T-helper 17 cell (primary cell): ENCODE measurements around the gene MLLT10. TPM values are rescaled to one million over a fixed set of nuclear protein-coding genes. Genes with fewer than 3 reads are reported as not detected.
"Not testable (repeated sequence)": the region's sequence is repeated elsewhere in the genome, so short reads cannot be mapped to it uniquely, and the experiment has no call there.

Experiments used
- ATAC-seq: fragments of 150-1000 bp; cut with Tn5 transposase; 2 replicates; pipeline ENCODE4 v1.10.0; 2021; ENCODE audit warnings: mild to moderate bottlenecking, moderate library complexity
- DNase-seq, 3 donors: peaks; one replicate each; pipeline versions ENCODE4 v3.0.0 to v3.0.0-alpha.2; 2020 to 2021
- H3K9me3 ChIP-seq: one replicate; pipeline ENCODE4 v1.7.0; 2013; ENCODE audit warnings: low read length, mild to moderate bottlenecking; ENCODE audit not compliant: control insufficient read depth, poor library complexity, severe bottlenecking
- H3K27ac Mint-ChIP-seq: one replicate; pipeline ENCODE4 v1.8.0; 2022; ENCODE audit warnings: mild to moderate bottlenecking, moderate library complexity, mixed read lengths
- H3K27me3 Mint-ChIP-seq: one replicate; pipeline ENCODE4 v1.8.0; 2022; ENCODE audit warnings: mixed read lengths
- H3K36me3 Mint-ChIP-seq: one replicate; pipeline ENCODE4 v1.8.0; 2022; ENCODE audit warnings: low read depth, mixed read lengths
- H3K4me1 Mint-ChIP-seq: one replicate; pipeline ENCODE4 v1.8.0; 2022; ENCODE audit warnings: mild to moderate bottlenecking, mixed read lengths
- H3K4me3 Mint-ChIP-seq: one replicate; pipeline ENCODE4 v1.8.0; 2022; ENCODE audit warnings: mild to moderate bottlenecking, moderate library complexity, mixed read lengths
- total RNA-seq, 4 donors: library from RNA in 2 of 4; stranded (reverse) in 2 of 4; gene quantifications; one replicate each; pipeline ENCODE4 v1.2.3 and lab custom pipeline; 2022 to 2026

The MLLT10 gene
- total RNA-seq, 2 donors from 2014 or later, result 68.6 to 72.0 TPM

- not testable (repeated sequence) for H3K9me3 ChIP-seq, ATAC-seq, DNase-seq, H3K36me3 Mint-ChIP-seq, H3K4me3 Mint-ChIP-seq, H3K27me3 Mint-ChIP-seq, H3K27ac Mint-ChIP-seq
- H3K4me1 Mint-ChIP-seq, result peaks cover 45% of the 10 kb centered on the region
Measured at GRCh38 chr10:21574514-21574913, 40.5 kb downstream of the MLLT10 start.

- DNase-seq (no peak), ATAC-seq (no peak)
- H3K9me3 ChIP-seq, result no peaks in the 10 kb centered on the region
- Mint-ChIP-seq H3K27me3 (no peaks in the 10 kb centered on the region), H3K27ac (peak overlapping the region; percentile 61), H3K4me1 (peaks cover 33% of the 10 kb centered on the region), H3K4me3 (peak overlapping the region; percentile 7), H3K36me3 (peaks cover 2% of the 10 kb centered on the region)
Measured at GRCh38 chr10:21579291-21579690, 45.3 kb downstream of the MLLT10 start.

- H3K36me3 Mint-ChIP-seq, DNase-seq, H3K4me3 Mint-ChIP-seq, H3K27ac Mint-ChIP-seq, ATAC-seq, H3K9me3 ChIP-seq, H3K27me3 Mint-ChIP-seq: not testable (repeated sequence)
- H3K4me1 Mint-ChIP-seq, result peaks cover 31% of the 10 kb centered on the region
Measured at GRCh38 chr10:21581421-21581834, 47.4 kb downstream of the MLLT10 start.

- ATAC-seq (no peak), DNase-seq (no peak)
- H3K9me3 ChIP-seq, result no peaks in the 10 kb centered on the region
- no peak overlapping the region for H3K4me3 Mint-ChIP-seq
- H3K27me3 Mint-ChIP-seq, result no peaks in the 10 kb centered on the region
- peaks cover 2% of the 10 kb centered on the region for H3K36me3 Mint-ChIP-seq
- no peak overlapping the region for H3K27ac Mint-ChIP-seq
- H3K4me1 Mint-ChIP-seq, result peaks cover 28% of the 10 kb centered on the region
Measured at GRCh38 chr10:21584834-21585530, 51.0 kb downstream of the MLLT10 start.

- no peak for ATAC-seq
- peak overlapping the region; percentile 88 for H3K27ac Mint-ChIP-seq
- peaks cover 25% of the 10 kb centered on the region for H3K4me1 Mint-ChIP-seq
- no peak overlapping the region for H3K4me3 Mint-ChIP-seq
- H3K36me3 Mint-ChIP-seq, result peaks cover 2% of the 10 kb centered on the region
- no peaks in the 10 kb centered on the region for H3K27me3 Mint-ChIP-seq
- no peak for DNase-seq
- no peaks in the 10 kb centered on the region for H3K9me3 ChIP-seq
Measured at GRCh38 chr10:21587391-21587790, 53.4 kb downstream of the MLLT10 start.

DNA sequence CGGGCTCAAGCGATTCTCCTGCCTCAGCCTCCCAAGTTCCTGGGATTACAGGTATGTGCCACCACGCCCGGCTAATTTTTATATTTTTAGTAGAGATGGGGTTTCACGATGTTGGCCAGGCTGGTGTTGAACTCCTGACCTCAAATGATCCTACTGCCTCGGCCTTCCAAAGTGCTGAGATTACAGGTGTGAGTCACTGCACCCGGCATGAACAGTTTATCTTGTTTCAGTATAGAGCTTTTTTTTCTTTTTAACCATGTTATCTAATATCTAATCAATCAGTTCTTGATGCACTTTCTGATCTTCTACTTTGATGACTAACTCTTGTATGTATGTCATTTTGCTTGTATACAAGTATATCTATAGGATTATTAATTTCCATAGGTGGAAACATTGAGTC, 54.1 kb downstream of the MLLT10 start:
- Mint-ChIP-seq H3K4me1 (peaks cover 28% of the 10 kb centered on the region), H3K27ac (peak overlapping the region; percentile 88)
- not testable (repeated sequence) for H3K9me3 ChIP-seq, ATAC-seq, H3K27me3 Mint-ChIP-seq, H3K4me3 Mint-ChIP-seq, H3K36me3 Mint-ChIP-seq, DNase-seq

DNA sequence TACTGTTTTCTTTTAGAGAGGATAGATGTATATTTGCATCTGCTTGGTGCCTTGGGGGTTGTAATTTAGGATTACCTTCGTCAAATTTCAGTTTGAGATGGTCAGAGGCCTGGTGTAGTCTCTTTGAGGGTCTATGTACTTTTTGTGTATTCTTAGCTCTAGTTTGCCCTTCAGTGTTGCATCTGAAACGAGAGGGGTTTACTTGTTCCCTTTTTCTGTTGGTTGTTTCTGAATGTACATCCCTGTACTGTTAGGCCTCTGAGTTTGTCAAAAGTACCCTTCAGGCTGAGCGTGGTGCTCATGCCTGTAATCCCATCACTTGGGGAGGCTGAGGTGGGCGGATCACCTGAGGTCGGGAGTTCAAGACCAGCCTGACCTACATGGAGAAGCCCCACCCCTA, 60.0 kb downstream of the MLLT10 start:
- ATAC-seq (no peak), DNase-seq (no peak)
- peaks cover 22% of the 10 kb centered on the region for H3K4me1 Mint-ChIP-seq
- H3K4me3 Mint-ChIP-seq, result no peak overlapping the region
- no peaks in the 10 kb centered on the region for H3K27me3 Mint-ChIP-seq
- H3K36me3 Mint-ChIP-seq, result peaks cover 7% of the 10 kb centered on the region
- no peaks in the 10 kb centered on the region for H3K9me3 ChIP-seq
- H3K27ac Mint-ChIP-seq, result no peak overlapping the region

DNA sequence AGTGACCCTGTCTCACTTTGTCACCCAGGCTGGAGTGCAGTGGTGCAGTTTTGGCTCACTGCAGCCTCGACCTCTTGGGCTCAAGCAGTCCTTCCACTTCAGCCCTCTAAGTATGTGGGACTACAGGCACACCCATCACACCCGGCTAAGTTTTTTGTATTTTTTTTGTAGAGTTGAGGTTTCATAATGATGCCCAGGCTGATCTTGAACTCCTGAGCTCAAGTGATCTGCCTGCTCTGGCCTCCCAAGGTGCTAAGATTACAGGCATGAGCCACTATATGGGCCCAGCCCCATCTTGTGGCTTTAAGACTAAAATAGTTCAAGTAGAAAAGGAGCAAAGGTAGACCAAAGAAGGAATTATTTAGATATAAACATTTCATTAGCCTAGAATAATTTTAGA, 65.5 kb downstream of the MLLT10 start:
- ATAC-seq, result no peak
- no peak for DNase-seq
- no peaks in the 10 kb centered on the region for H3K9me3 ChIP-seq
- H3K27me3 Mint-ChIP-seq, result no peaks in the 10 kb centered on the region
- H3K4me1 Mint-ChIP-seq, result peaks cover 20% of the 10 kb centered on the region
- no peaks in the 10 kb centered on the region for H3K36me3 Mint-ChIP-seq
- no peak overlapping the region for H3K27ac Mint-ChIP-seq
- H3K4me3 Mint-ChIP-seq, result no peak overlapping the region

- no peaks in the 10 kb centered on the region for H3K9me3 ChIP-seq
- ATAC-seq (no peak), DNase-seq (no peak)
- Mint-ChIP-seq H3K27ac (peak overlapping the region; percentile 77), H3K36me3 (peaks cover under 1% of the 10 kb centered on the region), H3K4me1 (peaks cover 21% of the 10 kb centered on the region), H3K27me3 (no peaks in the 10 kb centered on the region), H3K4me3 (no peak overlapping the region)
Measured at GRCh38 chr10:21600804-21601433, 66.9 kb downstream of the MLLT10 start.

DNA sequence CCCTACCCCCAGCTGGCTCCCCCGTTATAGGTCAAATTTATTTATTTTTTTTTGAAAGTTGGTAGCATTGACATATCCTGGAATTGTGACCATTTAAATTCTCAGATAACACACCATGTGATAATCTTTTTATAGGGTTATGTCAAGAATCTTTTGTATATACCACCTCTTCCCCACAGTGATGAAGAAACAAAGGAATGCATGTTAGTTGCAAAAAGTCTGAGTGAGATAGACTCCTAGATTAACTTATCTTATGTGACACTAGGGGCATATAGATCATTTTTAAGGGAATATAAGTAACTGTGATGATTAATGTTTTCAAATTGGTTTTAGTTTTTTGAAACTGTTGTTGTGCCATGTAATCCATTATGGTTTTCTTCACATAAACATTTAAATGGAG, 68.3 kb downstream of the MLLT10 start:
- Mint-ChIP-seq H3K4me3 (no peak overlapping the region), H3K4me1 (peaks cover 27% of the 10 kb centered on the region), H3K27me3 (no peaks in the 10 kb centered on the region), H3K36me3 (peaks cover 6% of the 10 kb centered on the region), H3K27ac (peak overlapping the region; percentile 2)
- DNase-seq, result no peak
- H3K9me3 ChIP-seq, result no peaks in the 10 kb centered on the region
- ATAC-seq, result no peak

DNA sequence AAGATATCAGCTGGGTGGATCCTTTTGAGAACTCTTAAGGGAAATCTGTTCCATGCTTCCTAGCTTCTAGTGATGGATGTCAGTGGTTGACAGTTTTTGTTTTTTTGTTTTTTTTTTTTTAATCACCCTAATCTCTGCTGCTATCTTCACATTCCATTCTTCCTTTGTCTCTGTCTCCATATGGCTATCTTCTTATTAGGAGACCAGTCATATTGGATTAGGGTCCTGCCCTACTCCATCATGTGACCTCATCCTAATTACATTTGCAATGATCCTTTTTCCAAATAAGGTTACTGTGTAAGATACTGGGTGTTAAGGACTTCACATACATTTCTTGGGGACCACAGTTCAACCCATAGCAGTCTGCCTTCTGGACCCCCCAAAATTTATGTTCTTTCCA, 69.7 kb downstream of the MLLT10 start:
- ATAC-seq, result no peak
- H3K9me3 ChIP-seq, result no peaks in the 10 kb centered on the region
- DNase-seq, result no peak
- Mint-ChIP-seq H3K36me3 (peaks cover 6% of the 10 kb centered on the region), H3K4me1 (peaks cover 23% of the 10 kb centered on the region), H3K27ac (no peak overlapping the region), H3K27me3 (no peaks in the 10 kb centered on the region), H3K4me3 (no peak overlapping the region)

GRCh38 chr10:21604651-21605050, 70.6 kb downstream of the MLLT10 start:
- H3K36me3 Mint-ChIP-seq, result peaks cover 8% of the 10 kb centered on the region
- no peak for DNase-seq
- no peak overlapping the region for H3K27ac Mint-ChIP-seq
- ATAC-seq, result no peak
- peaks cover 24% of the 10 kb centered on the region for H3K4me1 Mint-ChIP-seq
- no peaks in the 10 kb centered on the region for H3K9me3 ChIP-seq
- no peak overlapping the region for H3K4me3 Mint-ChIP-seq
- H3K27me3 Mint-ChIP-seq, result no peaks in the 10 kb centered on the region

DNA sequence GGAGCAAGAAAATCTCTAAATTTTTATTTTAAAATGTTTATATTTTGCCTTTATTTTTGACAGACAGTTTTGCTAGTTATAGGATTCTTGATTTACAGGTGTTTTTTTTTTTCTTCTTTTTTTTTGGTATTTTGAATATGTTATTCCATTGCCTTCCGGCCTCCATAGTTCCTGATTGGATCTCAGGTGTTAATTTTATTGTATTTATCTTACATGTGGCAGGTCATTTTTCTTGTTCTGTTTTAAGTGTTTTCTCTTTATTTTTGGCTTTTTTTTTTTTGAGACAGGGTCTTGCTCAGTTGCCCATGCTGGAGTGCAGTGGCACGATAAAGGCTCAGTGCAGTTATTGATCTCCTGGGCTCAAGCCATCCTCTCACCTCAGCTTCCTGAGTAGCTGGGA, 73.9 kb downstream of the MLLT10 start:
- H3K4me1 Mint-ChIP-seq, result peaks cover 22% of the 10 kb centered on the region

GRCh38 chr10:21614000-21614399, 80.0 kb downstream of the MLLT10 start:
- Mint-ChIP-seq H3K27me3 (no peaks in the 10 kb centered on the region), H3K27ac (peak overlapping the region; percentile 87), H3K4me1 (peaks cover 10% of the 10 kb centered on the region), H3K4me3 (no peak overlapping the region), H3K36me3 (no peaks in the 10 kb centered on the region)
- no peaks in the 10 kb centered on the region for H3K9me3 ChIP-seq
- ATAC-seq (no peak), DNase-seq (no peak)

More for the DNA sequence above, 73.9 kb downstream of the MLLT10 start:
- H3K27me3 Mint-ChIP-seq, result no peaks in the 10 kb centered on the region
- H3K27ac Mint-ChIP-seq, result no peak overlapping the region
- H3K36me3 Mint-ChIP-seq, result peaks cover 8% of the 10 kb centered on the region
- no peaks in the 10 kb centered on the region for H3K9me3 ChIP-seq
- H3K4me3 Mint-ChIP-seq, result no peak overlapping the region
- DNase-seq (no peak), ATAC-seq (no peak)
